ENCODE results near the gene IDUA.

- TF ChIP-seq CTCF (IDR thresholded peaks at IDR 0.05; ENCODE audit: insufficient read depth, low read length, poor library complexity, severe bottlenecking) (no peak), EZH2phosphoT487 (conservative IDR thresholded peaks at IDR 0.05; ENCODE audit: low read length) (no peak)
Observed at GRCh38 chr4:957231-957580, 29.6 kb upstream of the IDUA start.

All from SU-DHL-6 (cell line).